NCI-H2029 (cell line): ENCODE results near the gene PHLDB1.
A peak's percentile ranks its signal among the peaks of the same experiment; 100 is the strongest.

Experiments
- DNase-seq: peaks from one replicate; lab custom pipeline; 2025; lab: John Stamatoyannopoulos, UW

Gene PHLDB1

GRCh38 chr11:118621784-118622375 lies 14.5 kb downstream of the PHLDB1 start:
- no peak for DNase-seq

- peak; percentile 69 for DNase-seq
Observed at GRCh38 chr11:118622376-118623268, 15.2 kb downstream of the PHLDB1 start.

- DNase-seq: peak; percentile 72
Observed at GRCh38 chr11:118623269-118623655, 15.8 kb downstream of the PHLDB1 start.

DNA sequence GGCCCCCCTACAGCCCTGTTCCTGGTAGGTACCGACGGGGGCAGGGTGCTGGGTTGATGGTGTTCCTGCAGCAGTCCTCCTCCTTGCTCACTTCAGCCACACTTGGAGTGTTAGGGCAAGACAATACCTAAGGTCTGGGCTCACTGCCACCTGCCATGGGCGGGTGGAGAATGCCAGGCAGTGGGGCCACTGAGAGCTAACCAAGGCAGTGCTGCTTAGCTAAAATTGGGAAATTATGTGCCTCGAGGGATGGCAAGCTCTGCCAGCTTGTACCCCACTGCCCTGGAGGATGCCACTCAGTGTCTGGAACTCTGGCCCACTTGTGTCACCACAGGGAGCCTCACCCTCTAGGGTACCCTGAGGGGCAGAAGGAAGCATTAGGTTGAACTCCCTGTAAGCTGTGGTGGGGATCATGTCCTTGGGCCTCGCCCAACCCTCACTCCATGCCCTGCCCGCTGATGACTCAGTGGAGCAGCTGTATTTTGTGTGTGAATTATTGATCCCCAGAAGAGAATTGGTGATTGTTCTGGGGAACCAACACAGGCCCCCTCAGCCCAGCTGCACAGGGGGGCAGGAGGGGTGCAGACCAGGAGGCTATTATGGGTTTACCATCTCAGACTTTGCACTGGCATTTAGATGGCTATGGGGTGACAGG lies 17.7 kb downstream of the PHLDB1 start:
- peak; percentile 89 for DNase-seq

GRCh38 chr11:118625976-118626375 lies 18.6 kb downstream of the PHLDB1 start:
- DNase-seq: peak; percentile 49

GRCh38 chr11:118627566-118627965 lies 20.2 kb downstream of the PHLDB1 start:
- DNase-seq: no peak

GRCh38 chr11:118628031-118628430 lies 20.6 kb downstream of the PHLDB1 start:
- no peak for DNase-seq

GRCh38 chr11:118628432-118628831 lies 21.0 kb downstream of the PHLDB1 start:
- peak; percentile 34 for DNase-seq

- DNase-seq: no peak
Observed at GRCh38 chr11:118628861-118629549, 21.6 kb downstream of the PHLDB1 start.

- DNase-seq: peak; percentile 66
Observed at GRCh38 chr11:118629761-118630661, 22.6 kb downstream of the PHLDB1 start.

GRCh38 chr11:118631142-118631909 lies 23.9 kb downstream of the PHLDB1 start:
- DNase-seq: no peak

- DNase-seq: no peak
Observed at GRCh38 chr11:118632577-118633318, 25.3 kb downstream of the PHLDB1 start.

- DNase-seq: no peak
Observed at GRCh38 chr11:118633319-118633690, 25.9 kb downstream of the PHLDB1 start.

DNA sequence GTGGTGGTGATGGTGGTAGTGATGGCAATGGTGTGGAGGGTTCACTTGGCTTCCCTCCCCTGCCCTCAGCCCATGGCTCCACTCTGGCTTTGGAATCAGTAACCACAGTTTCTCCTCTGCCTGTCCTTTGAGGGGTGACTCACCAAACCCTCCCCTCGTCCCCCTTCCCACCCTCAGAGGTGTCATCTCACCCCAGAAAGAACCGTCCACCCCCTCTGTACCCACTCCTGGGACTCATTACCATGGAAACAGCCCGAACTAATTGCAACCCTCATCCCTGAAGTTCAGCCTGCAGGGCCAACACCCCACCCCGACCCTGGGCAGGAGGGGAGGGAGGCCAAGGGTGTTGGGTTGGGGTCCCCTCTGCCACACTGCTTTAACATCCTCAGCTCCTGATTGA lies 26.6 kb downstream of the PHLDB1 start:
- no peak for DNase-seq

GRCh38 chr11:118634431-118635236 lies 27.2 kb downstream of the PHLDB1 start:
- peak; percentile 76 for DNase-seq

DNA sequence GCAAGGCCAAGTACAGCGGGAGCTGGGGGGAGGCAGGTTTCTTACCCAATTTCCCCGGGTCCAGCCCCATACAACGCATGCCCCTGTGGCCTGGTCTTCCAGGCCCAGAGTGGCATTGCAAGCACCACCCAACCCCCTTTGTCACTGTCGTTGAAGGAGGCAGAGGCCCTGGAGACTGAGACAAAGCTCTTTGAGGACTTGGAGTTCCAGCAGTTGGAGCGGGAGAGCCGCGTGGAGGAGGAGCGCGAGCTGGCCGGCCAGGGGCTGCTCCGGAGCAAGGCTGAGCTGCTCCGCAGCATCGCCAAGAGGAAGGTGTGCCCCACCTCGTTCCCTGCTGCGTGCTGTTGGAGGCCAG lies 27.8 kb downstream of the PHLDB1 start:
- peak; percentile 23 for DNase-seq

GRCh38 chr11:118635642-118636041 lies 28.2 kb downstream of the PHLDB1 start:
- no peak for DNase-seq

DNA sequence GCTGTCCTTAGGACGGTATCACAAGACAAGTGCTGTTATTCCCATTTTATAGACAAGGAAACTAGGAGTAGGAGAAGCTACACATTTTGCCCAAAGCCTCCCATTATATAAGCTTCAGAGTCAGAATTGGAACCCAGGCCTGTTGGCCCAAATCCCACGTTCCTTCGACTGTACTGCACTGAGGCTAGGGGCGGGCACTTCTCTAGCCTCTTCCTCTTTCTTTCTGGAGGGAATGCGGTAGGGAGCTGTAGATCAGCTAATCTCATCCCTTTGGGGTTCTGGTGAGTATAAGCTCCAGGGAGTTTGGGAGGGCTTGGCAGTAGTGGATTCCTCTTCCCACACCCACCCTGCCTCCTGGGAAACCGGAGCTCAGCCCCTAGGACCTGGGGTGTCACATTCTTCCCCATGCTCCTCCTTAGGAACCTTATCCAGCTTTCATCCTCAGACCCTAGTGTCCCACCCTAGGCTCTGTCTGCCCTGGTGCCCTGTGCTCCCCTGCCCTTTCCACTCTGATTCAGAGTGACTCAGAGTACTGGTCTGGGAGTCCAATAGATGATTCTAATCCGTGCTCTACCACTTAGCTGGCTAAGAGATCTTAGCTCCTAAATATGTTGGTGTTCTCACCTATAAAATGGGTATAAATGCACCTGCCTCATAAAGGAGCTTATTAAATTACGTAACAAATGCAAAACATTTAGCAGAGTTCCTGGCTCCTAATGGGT lies 29.3 kb downstream of the PHLDB1 start:
- DNase-seq: no peak
